Mucosa of stomach (tissue), 1 donor: ENCODE results near the gene SERINC2.
A peak's percentile ranks its signal among the peaks of the same experiment; 100 is the strongest.

Experiments used
- H3K27me3 ChIP-seq: one replicate; pipeline ENCODE4 v1.7.0; 2013; ENCODE audit warnings: mild to moderate bottlenecking, low read length; ENCODE audit not compliant: control insufficient read depth, insufficient read depth
- H3K36me3 ChIP-seq: one replicate; pipeline ENCODE4 v1.7.0; 2013; ENCODE audit warnings: low read length; ENCODE audit not compliant: control insufficient read depth, insufficient read depth
- H3K4me1 ChIP-seq: one replicate; pipeline ENCODE4 v1.7.0; 2013; ENCODE audit warnings: mild to moderate bottlenecking, low read length; ENCODE audit not compliant: control insufficient read depth, insufficient read depth
- H3K4me3 ChIP-seq: one replicate; pipeline ENCODE4 v1.7.0; 2013; ENCODE audit warnings: low read length
- H3K9ac ChIP-seq: one replicate; pipeline ENCODE4 v1.7.0; 2013; ENCODE audit warnings: mild to moderate bottlenecking, low read length, moderate library complexity
- H3K9me3 ChIP-seq: one replicate; pipeline ENCODE4 v1.7.0; 2013; ENCODE audit warnings: mild to moderate bottlenecking, low read length, moderate library complexity; ENCODE audit not compliant: control insufficient read depth
- donor health status: Pancreatic carcinoma.

Gene SERINC2

DNA sequence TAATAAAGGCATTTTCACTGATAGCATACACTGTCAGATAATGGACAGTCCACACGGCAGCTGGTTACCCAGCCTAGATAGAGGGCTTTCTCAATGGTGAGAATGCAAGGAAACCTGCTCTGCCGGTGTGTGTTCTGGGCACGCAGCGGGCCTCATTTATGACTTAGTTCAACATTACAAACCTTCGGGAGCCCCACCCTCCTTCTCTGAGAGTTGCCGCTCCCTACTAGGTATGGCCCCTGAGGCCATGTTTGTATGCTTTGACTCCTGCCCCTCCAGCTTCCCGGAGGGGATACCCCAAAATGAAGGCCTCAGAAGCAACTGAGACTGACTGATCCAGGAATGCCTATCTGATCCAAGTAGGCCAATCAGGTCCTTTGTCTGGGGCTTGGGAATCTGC lies 22.9 kb upstream of the SERINC2 start:
- Histone ChIP-seq H3K9me3 (no peaks in the 10 kb centered on the region), H3K9ac (no peak overlapping the region), H3K4me1 (peaks cover 20% of the 10 kb centered on the region), H3K4me3 (no peak overlapping the region), H3K36me3 (no peaks in the 10 kb centered on the region), H3K27me3 (no peaks in the 10 kb centered on the region)

GRCh38 chr1:31393463-31393862 lies 19.6 kb upstream of the SERINC2 start:
- no peak overlapping the region for H3K4me3 ChIP-seq
- H3K36me3 ChIP-seq: no peaks in the 10 kb centered on the region
- no peaks in the 10 kb centered on the region for H3K27me3 ChIP-seq
- H3K4me1 ChIP-seq: peaks cover 25% of the 10 kb centered on the region
- no peak overlapping the region for H3K9ac ChIP-seq
- H3K9me3 ChIP-seq: no peaks in the 10 kb centered on the region

DNA sequence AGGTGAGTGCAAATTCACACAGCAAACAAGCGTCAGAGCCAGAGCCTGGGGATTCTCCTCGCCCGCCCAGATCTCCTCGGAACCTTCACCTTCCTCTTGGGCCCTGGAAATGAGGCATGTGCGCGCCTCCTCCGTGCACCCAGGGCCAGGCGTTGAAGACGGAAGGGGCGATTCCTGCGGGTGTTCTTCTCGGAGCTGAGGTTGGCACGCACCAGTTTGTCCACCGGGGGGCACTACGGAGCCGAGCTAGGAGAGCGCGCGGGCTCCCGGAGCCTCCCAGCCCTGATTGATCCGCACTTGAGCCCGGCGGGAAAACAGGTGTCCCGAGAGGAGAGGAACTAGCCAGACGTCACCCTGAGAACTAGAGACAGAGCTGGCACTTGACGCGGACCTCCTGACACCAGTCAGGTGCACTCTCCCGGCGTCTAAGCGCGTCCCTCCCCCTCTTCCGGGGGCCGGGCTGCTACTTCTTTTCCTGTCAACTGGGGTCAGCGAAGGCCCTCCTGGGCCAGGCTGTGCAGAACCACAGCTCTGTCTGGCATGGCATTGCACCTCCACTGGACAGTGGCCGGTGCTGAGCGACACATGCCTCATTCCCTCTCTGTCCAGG lies 18.3 kb upstream of the SERINC2 start:
- H3K4me3 ChIP-seq: no peak overlapping the region

GRCh38 chr1:31396633-31397351 lies 16.2 kb upstream of the SERINC2 start:
- Histone ChIP-seq H3K36me3 (no peaks in the 10 kb centered on the region), H3K9me3 (no peaks in the 10 kb centered on the region), H3K9ac (no peak overlapping the region), H3K4me3 (no peak overlapping the region), H3K27me3 (no peaks in the 10 kb centered on the region), H3K4me1 (peaks cover 14% of the 10 kb centered on the region)

More for the DNA sequence above, 18.3 kb upstream of the SERINC2 start:
- H3K36me3 ChIP-seq: no peaks in the 10 kb centered on the region
- no peaks in the 10 kb centered on the region for H3K9me3 ChIP-seq
- H3K9ac ChIP-seq: peak overlapping the region; percentile 26
- no peaks in the 10 kb centered on the region for H3K27me3 ChIP-seq
- H3K4me1 ChIP-seq: peaks cover 23% of the 10 kb centered on the region

- peaks cover 14% of the 10 kb centered on the region for H3K4me1 ChIP-seq
- no peaks in the 10 kb centered on the region for H3K27me3 ChIP-seq
- no peaks in the 10 kb centered on the region for H3K9me3 ChIP-seq
- no peaks in the 10 kb centered on the region for H3K36me3 ChIP-seq
- H3K4me3 ChIP-seq: no peak overlapping the region
- no peak overlapping the region for H3K9ac ChIP-seq
These were observed 15.5 kb upstream of the SERINC2 start for GRCh38 chr1:31397360-31398095.

DNA sequence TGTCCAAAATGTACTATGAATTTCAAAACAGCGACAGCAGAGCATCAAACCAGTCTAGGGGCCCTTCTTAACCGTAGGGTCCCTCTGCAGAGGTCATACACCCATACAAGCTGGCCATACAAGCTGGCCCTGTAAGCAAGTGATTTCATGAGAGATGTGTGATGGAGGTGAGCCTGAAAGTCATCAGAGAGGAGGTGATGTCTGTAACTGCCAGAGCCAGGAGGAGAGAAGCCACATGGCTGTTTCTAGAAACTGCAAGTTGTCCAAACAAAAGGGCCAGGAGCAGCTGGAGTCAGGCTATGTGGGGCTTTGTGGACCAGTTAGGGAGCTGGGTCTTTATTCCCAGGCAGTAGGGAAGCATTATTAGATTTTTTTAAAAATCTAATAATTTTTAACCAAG lies 14.8 kb upstream of the SERINC2 start:
- Histone ChIP-seq H3K9me3 (no peaks in the 10 kb centered on the region), H3K27me3 (no peaks in the 10 kb centered on the region), H3K4me3 (no peak overlapping the region), H3K36me3 (no peaks in the 10 kb centered on the region), H3K4me1 (peaks cover 14% of the 10 kb centered on the region), H3K9ac (no peak overlapping the region)

DNA sequence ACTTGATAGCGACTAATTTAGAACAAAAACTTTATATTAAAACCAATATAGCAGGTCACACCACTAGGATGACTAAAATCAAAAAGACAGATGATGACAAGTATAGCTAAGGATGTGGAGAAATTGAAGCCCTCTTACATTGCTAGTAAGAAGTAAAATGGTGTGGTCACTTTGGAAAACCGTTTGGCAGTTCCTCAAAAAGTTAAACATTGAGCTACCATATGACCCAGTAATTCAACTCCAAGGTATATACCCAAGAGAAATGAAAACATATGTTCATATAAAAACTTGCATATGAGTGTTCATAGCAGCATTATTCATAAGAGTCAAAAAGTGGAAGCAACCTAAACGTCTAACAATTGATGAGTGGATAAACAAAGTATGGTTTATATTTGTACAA lies 13.0 kb upstream of the SERINC2 start:
- peaks cover 6% of the 10 kb centered on the region for H3K4me1 ChIP-seq
- no peaks in the 10 kb centered on the region for H3K9me3 ChIP-seq

DNA sequence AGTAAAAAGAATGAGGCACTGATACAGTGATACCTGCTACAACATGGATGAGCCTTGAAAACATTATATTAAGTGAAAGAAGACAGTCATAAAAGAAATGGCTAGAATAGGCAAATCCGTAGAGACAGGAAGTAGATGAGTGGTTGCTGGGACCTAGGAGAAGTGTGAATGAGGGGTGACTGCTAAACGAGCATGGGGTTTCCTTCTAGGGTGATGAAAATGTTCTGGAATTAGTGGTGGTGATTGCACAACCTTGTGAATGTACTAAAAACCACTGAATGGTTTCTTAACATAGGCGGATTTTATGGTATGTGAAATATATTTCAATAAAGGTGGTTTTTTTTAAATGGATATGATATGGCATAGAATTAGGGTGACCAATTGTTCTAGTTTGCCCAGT lies 12.6 kb upstream of the SERINC2 start:
- Histone ChIP-seq H3K9me3 (no peaks in the 10 kb centered on the region), H3K27me3 (no peaks in the 10 kb centered on the region), H3K9ac (no peak overlapping the region), H3K4me1 (peaks cover 2% of the 10 kb centered on the region), H3K36me3 (no peaks in the 10 kb centered on the region), H3K4me3 (no peak overlapping the region)

More for the DNA sequence above, 13.0 kb upstream of the SERINC2 start:
- Histone ChIP-seq H3K36me3 (no peaks in the 10 kb centered on the region), H3K27me3 (no peaks in the 10 kb centered on the region), H3K9ac (no peak overlapping the region), H3K4me3 (no peak overlapping the region)

DNA sequence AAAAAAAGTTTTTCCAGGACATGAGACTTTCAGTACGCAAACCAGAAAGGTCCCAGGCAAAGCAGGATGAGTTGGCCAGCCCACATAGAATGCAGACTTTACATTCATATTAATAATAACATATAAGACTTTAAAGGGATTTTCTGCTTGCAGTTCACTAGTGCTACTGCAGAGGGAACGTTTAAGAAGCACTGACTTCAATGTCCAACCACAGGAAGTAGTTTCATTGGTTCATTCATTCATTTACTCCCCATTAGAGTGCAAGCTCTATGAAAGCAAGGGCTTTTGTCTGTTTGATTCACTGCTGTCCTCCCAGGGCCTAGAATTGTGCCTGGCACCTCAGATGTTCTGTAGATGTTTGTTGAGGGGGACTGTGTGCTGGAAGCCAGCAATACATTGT lies 11.8 kb upstream of the SERINC2 start:
- Histone ChIP-seq H3K4me1 (no peaks in the 10 kb centered on the region), H3K4me3 (no peak overlapping the region), H3K27me3 (no peaks in the 10 kb centered on the region), H3K36me3 (no peaks in the 10 kb centered on the region), H3K9me3 (no peaks in the 10 kb centered on the region), H3K9ac (no peak overlapping the region)

- Histone ChIP-seq H3K4me3 (no peak overlapping the region), H3K9me3 (no peaks in the 10 kb centered on the region), H3K36me3 (no peaks in the 10 kb centered on the region), H3K4me1 (no peaks in the 10 kb centered on the region), H3K9ac (no peak overlapping the region), H3K27me3 (no peaks in the 10 kb centered on the region)
These were observed 7.3 kb upstream of the SERINC2 start for GRCh38 chr1:31405578-31406245.

DNA sequence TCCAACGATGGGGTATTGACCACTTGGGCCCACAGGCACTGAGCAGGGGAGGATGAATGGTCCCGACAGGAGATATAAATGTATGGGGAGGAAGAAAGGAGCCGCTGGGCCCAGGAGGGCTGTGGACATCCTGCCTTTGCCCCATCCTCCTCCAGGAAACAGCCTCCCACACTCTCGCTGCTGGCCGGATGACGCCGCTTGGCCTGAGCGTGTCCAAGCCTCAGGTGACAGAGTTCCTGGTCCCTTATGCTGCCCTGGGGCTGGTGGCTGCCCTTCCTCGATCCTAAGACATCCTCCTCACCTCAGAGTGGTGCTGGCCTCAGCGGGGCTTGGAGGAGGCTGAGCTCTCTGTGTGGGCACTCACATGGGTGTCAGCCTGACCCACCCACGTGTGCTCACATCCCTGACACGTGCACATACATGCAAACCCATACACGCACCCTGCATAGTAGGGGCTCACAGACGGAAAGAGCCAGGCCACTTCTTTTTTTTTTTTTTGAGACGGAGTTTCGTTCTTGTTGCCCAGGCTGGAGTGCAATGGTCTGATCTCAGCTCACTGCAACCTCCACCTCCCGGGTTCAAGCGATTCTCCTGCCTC lies 5.9 kb upstream of the SERINC2 start:
- H3K4me1 ChIP-seq: no peaks in the 10 kb centered on the region
- no peak overlapping the region for H3K4me3 ChIP-seq
- H3K9me3 ChIP-seq: no peaks in the 10 kb centered on the region
- no peak overlapping the region for H3K9ac ChIP-seq
- H3K36me3 ChIP-seq: no peaks in the 10 kb centered on the region
- no peaks in the 10 kb centered on the region for H3K27me3 ChIP-seq
